GM19455 (cell line): ENCODE data around the gene SCART1.

Experiments
- ATAC-seq: cut with Tn5 transposase; IDR thresholded peaks from one replicate; pipeline ENCODE4 v1.9.1; 2021; ENCODE audit not compliant: unreplicated experiment

SCART1 gene

DNA sequence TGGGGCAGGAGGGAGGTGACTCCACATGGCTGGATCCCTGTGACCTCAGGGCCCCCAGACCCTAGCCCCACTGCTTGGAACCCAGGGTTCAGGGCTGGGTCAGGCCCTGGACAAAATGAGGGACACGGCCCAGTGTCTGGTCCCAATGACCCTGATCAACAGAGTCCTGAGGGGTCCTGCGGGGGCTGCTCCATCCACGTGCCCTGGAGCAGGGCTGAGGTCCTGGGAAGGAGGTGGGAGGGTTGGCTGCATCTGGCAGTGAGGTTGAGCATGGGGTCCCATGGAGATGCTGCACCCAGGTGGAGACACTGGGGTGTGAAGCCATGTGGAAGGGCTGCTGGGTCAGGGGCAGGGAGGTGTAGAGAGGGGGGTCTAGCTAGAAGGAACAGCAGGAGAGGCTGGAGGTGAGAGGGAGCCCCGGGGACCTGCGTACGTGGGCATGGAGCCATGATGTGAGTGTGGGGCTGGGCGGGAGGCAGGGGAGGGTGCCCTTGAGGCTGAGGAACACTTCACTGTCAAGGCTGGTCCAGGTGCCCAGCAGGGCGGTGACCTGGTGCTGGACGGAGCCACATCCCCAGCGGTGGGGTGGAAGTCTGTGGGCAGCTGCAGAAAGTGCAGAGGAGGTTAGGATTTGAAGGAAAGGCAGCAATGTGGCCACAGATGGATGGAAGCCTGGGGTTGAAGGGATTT is 604 bp downstream of the SCART1 start:
- ATAC-seq: no peak

GRCh38 chr10:133455196-133455595 is 1.5 kb downstream of the SCART1 start:
- ATAC-seq: no peak

GRCh38 chr10:133455611-133456031 is 1.9 kb downstream of the SCART1 start:
- no peak for ATAC-seq

DNA sequence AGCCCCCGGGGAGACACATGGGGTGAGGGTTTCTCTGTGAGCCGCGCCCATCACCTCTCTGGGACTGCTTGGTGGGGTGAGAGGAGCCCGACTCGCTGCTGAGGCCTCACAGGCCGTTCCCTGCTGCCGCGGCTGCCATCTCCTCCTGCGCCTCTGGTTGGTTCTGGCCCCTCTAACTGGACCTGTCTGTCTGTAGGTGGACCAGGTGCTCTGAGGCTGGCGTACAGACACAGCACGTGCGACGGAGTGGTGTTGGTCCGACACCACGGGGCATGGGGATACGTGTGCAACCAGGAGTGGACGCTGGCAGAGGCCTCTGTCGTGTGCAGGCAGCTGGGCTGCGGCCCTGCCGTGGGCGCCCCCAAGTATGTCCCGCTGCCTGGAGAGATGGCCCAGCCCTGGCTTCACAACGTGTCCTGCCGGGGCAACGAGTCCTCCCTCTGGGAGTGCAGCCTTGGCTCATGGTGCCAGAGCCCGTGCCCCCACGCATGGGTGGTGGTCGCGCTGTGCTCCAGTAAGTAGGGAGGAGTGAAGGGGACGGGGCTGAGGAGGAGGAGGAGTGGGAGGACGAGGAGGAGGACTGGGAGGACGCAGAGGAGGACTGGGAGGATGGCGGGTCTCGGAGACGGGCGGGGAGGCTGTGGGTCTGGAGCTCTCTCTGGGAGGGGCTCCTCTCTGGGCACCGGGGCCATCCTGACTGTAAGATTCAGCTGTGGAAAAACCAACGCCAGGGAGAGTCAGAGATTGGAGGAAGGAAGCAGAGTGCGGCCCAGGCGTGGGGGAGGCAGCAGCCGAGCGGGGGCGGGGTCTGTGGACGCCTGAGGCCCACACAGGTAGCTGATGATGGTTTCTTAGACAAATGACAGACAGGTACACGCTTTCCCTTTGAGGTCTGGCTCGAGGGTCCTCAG is 2.6 kb downstream of the SCART1 start:
- ATAC-seq: no peak

DNA sequence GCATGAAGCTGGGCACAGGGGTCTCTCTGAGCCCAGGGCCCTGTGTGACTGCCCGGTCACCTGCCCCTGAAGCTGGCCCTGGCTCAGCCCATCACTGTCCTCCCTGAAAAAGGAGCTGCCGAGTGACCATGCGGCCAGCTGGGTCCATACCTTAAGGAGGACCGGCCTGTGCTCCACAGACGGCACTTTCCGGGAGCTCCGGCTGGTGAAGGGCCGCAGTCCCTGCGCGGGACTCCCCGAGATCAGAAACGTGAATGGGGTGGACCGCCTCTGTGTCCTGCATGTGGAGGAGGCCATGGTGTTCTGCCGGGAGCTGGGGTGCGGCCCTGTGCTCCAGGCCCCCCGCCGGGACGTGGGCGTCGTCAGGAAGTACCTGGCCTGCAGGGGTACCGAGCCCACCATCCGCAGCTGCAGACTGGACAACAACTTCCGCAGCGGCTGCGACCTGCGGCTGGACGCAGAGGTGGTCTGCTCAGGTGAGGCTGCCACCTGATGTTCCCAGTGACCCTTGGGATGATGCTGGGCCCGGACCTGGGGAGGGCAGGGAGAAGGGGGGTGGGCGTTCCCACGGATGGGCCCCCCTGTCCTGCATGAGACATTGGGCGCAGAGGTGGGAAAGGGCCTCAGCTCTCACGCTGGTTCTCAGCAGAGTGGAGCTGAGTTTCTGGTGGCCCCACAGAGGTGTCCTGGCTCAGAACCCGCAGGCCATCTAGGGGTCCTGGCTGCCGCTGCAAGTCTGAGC is 3.5 kb downstream of the SCART1 start:
- no peak for ATAC-seq

- ATAC-seq: no peak
Observed at GRCh38 chr10:133458021-133458709, 4.4 kb downstream of the SCART1 start.

DNA sequence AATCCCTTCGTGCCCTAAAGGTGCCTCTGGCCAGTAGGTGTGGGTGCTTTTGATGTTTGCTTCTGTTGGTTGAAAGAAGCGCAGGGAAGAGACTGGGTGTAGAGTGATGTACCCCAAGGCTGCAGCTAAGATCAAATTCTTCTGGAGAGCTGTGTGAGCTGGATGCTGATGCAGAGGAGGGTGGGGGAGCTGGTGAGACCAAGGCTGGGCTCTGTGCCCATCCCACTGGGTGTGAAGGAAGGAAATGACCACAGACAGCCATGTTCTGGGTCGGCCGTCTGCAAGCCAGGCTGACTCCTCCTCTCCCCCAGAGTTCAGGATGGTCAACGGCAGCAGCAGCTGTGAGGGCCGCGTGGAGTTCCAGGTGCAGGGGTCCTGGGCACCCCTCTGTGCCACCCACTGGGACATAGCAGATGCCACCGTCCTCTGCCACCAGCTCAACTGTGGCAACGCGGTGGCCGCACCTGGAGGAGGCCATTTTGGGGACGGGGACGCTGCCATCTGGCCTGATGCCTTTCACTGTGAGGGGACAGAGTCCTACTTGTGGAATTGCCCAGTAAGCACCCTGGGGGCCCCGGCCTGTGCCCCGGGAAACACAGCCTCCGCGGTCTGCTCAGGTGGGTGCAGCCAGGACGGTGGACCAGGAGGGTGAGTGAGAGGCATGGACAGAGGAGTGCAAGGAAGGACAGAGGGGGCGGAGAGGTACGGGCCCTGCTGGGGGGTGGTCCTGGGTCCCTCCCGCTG is 5.1 kb downstream of the SCART1 start:
- no peak for ATAC-seq

DNA sequence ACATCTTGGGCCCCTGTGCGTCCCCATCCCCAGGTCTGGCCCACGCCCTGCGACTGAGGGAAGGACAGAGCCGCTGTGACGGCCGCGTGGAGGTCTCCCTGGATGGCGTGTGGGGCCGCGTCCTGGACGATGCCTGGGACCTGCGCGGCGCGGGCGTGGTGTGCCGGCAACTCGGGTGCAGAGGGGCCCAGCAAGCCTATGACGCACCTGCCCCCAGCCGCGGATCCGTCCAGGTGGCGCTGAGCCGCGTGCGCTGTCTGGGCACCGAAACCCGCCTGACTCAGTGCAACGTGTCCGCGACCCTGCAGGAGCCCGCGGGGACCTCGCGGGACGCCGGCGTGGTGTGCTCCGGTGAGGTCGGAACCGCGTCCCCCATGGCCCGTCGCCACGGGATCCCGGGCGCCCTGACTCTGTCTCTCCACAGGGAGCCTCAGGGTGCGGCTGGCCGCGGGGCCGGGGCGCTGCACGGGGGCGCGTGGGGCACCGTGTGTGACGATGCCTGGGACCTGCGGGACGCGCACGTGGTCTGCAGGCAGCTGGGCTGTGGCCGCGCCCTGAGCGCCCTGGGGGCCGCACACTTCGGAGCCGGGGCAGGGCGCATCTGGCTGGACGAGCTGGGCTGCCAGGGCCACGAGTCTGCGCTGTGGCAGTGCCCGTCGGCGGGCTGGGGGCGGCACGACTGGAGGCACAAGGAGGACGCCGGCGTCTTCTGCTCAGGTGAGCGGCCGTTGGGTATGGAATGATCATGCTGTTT is 5.9 kb downstream of the SCART1 start:
- no peak for ATAC-seq

- ATAC-seq: no peak
Observed at GRCh38 chr10:133460208-133460769, 6.5 kb downstream of the SCART1 start.

DNA sequence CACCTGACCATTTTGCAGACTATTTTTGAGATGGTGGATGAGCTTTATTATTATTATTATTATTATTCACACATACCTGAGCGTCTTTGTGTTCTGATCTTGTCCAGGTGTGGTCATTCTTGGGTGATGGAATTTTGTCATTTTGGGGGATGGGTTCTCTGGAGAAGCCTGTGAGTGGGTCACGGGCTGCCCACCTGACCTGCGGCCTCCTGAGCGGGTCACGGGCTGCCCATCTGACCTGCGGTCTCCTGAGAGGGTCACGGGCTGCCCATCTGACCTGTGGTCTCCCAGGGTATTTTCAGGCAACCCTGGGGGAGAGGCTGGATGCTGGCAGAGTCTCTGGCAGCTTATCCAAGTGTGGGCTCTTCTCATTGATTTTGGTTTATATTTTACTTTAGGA is 7.3 kb downstream of the SCART1 start:
- ATAC-seq: no peak

- ATAC-seq: no peak
Observed at GRCh38 chr10:133461841-133462240, 8.1 kb downstream of the SCART1 start.

- ATAC-seq: no peak
Observed at GRCh38 chr10:133462512-133463305, 9.0 kb downstream of the SCART1 start.

DNA sequence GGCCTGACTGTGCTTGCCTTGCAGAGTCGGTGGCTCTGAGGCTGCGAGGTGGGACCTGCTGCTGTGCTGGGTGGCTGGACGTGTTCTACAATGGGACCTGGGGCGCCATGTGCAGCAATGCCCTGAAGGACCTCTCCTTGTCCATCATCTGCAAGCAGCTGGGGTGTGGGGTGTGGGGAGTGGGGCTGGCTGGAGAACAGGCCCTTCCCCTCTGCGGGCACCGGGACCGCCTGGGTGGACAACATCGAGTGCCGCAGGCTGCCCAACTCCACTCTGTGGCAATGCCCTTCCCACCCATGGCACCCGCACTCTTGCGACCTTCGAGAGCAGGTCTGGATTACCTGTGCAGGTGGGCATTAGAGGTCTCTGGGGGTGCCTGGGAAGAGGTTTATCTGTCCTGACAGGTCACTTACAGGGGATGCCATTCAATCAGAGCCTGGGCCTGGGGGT is 10.9 kb downstream of the SCART1 start:
- no peak for ATAC-seq

DNA sequence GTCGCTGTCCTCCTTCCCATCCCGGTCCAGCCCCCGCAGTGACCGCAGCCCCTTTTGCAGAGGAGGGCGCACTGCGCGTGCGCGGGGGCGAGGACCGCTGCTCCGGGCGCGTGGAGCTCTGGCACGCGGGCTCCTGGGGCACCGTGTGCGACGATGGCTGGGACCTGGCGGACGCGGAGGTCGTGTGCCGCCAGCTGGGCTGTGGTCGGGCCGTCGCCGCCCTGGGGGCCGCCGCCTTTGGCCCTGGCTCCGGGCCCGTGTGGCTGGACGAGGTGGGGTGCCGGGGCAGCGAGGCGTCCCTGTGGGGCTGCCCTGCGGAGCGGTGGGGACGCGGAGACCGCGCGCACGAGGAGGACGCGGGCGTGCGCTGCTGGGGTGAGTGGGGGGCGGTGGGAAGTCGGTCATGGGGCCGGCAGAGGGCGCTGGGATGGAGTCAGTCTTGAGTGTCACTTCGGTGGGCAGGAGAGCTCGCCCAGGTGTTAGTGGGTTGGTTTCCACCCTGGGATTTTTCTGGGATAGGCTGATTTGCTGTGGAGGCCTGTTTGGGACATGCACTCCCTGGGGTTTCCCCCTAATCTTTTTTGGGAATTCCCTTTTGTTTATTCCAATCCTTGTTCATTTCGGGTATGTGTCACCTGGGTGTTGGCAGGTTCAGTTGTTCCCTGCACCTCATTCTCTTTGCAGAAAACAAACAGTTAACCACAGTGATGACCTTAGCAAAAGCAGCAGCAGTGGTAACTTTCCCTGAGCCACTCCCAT is 11.6 kb downstream of the SCART1 start:
- no peak for ATAC-seq

DNA sequence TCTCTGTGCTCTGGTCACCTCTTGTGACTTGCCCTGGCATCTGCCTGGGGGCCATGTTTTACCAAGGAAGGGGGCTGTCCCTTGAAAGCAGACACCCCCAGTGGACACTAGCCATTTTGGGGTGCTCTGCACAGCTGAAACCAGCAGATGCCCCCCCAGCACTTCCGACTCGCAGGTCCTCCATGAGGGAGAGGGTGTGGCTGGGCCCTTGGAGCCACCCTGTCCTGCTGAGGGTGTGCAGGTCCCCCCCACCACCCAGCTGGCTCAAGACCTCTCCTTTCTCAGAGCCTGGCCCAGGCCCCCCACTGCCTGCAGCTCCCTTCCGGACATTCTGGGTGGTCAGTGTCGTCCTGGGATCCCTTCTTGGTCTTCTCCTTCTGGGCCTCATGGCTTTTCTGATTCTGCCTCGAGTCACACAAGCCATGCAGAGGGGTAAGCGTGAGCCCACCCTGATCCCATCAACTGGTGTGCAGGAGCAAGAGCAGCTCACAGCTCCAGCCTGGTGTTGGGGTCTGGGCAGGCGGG is 12.3 kb downstream of the SCART1 start:
- no peak for ATAC-seq

DNA sequence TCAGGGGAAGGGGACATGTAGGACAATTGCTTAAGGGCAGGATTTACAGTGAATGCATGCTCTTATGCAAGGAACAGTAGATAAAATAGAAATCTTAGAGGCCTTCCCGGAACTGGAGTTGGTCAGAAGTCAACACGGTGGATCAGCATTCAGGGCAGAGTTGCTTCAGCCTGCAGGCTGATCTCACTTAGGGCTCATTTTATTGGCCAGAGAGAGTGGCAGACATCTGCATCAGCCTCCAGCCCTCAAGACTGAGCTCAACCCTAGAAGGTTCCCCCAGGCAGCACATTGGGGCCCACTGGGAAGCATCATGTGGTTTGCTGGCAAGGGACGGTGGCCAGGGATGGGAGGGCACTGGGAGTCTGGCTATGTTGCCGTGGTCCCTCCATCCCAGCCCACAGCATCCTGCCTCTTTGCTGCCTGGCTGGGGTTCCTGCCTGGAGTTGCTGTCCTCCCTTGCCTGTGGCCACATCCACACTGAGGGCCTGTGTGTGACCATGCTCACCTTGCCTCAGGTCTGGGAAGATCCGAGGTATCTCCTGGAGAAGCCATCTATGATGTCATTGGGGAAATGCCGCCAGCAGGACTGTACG is 13.0 kb downstream of the SCART1 start:
- ATAC-seq: no peak

DNA sequence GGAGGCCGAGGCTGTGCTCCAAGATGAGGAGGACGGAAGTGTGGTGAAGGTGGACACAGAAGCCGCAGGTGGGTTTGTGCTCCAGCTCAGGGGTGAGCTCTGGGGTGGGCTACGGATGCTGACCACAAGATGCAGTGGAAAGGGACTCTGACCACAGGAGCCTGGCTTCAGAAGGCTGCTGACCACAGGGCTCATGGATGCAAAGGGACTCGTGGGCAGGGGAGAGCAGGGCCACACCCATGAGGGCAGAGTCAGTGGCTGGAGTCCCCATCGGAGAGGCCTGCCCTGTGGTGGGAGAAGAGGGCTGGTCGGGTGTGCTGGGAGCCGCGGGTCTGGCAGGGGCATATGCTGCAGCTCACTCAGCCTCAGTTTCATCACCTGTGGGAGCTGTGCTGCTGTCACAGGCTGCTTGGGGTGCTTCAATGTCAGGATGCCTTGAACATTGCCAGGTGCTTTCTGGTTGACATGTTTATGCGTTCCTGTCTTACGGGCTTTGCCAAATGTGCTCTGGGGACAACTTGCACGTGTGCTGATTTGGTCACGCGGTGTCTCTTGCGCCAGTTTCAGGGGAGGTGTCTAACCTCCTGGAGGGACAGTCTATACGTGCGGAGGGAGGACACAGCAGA is 13.7 kb downstream of the SCART1 start:
- no peak for ATAC-seq
